ENCODE results near the gene SOCS7.

DNA sequence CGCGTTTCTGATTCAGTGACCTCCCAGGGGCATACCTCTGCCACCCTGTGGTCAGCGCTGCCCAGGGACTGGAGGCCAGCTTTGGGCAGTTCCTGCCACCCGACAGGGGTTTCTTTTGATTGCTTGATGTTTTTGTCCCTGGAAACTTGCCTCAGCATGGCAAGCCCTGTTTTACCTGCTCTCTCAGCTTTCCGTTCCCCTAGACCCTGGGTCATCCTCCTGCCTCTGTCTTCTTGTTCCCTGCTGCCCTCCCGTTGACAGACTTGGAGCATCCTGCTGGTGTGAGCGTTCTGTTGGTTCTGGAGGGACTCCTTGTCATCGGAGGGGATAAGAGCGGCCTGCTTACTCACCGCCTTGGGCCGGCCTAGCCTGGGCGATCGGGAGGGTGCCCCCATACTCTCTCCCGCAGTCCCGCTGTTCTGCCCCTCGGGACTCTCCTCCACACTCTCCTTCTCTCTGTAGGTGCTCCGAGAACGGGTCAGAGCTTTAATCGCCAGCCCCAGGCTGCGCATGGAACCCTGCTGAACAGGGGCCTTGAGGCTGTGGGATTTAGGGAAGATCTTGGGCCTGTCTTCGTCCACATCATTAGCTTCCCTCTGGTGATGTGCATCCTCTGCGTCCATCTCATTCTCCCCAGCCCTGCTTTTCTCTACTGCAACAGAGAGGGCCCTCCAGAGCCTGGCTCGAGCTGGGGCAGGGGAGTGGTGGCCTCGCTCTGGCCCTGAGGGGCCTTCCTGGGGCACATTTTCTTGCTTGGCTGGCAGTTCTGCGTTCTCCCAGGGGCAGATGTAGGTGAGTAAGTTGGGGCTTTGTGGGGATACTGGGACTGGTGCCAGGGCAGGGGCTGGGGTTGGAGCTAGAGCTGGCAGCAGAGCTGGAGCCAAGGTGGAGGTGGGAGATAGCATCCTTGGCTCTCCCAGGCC is 21.6 kb upstream of the SOCS7 start:
- no peak for TF ChIP-seq CTCF (IDR thresholded peaks at IDR 0.05)
- no peak for TF ChIP-seq POLR2A (IDR thresholded peaks at IDR 0.05)
- no peak for TF ChIP-seq POLR2AphosphoS5 (IDR thresholded peaks at IDR 0.05)

All from prostate gland (tissue), 2 donors.